Progenitor cell of endocrine pancreas (in vitro differentiated cells): ENCODE data around the gene NCOA7. TPM values are rescaled to one million over a fixed set of nuclear protein-coding genes. Genes with fewer than 3 reads are reported as not detected.

ENCODE experiments used
- DNase-seq: peaks from one replicate; pipeline ENCODE4 v3.0.0; 2021; ENCODE audit warnings: low spot score; ENCODE audit not compliant: unreplicated experiment
- H3K27ac Mint-ChIP-seq: 2 replicates; pipeline ENCODE4 v1.8.0; 2021; ENCODE audit warnings: mild to moderate bottlenecking, moderate library complexity, mixed read lengths
- H3K27me3 Mint-ChIP-seq: 2 replicates; pipeline ENCODE4 v1.8.0; 2021; ENCODE audit warnings: mixed read lengths
- H3K36me3 Mint-ChIP-seq: 2 replicates; pipeline ENCODE4 v1.8.0; 2022; ENCODE audit warnings: mixed read lengths; ENCODE audit not compliant: insufficient read depth
- H3K4me1 Mint-ChIP-seq: 2 replicates; pipeline ENCODE4 v1.8.0; 2021; ENCODE audit warnings: low read depth, mixed read lengths
- H3K4me3 Mint-ChIP-seq: 2 replicates; pipeline ENCODE4 v1.8.0; 2021; ENCODE audit warnings: low read depth, mild to moderate bottlenecking, moderate library complexity, mixed read lengths
- H3K9me3 Mint-ChIP-seq: 2 replicates; pipeline ENCODE4 v1.8.0; 2021; ENCODE audit warnings: low read depth, mixed read lengths
- total RNA-seq: library from RNA; stranded (reverse); gene quantifications from 2 replicates; pipeline ENCODE4 v1.2.1, GENCODE V29; 2021
- TF ChIP-seq, protein P1 (sequence below): fragments of 200-600 bp; sonication (generic); IDR thresholded peaks from one replicate; pipeline ENCODE4 v1.5.0; 2021; ENCODE audit warnings: antibody characterized with exemption, mild to moderate bottlenecking; ENCODE audit not compliant: unreplicated experiment

Gene NCOA7
- total RNA-seq, 1 donor from 2014 or later: 18.0 TPM

DNA sequence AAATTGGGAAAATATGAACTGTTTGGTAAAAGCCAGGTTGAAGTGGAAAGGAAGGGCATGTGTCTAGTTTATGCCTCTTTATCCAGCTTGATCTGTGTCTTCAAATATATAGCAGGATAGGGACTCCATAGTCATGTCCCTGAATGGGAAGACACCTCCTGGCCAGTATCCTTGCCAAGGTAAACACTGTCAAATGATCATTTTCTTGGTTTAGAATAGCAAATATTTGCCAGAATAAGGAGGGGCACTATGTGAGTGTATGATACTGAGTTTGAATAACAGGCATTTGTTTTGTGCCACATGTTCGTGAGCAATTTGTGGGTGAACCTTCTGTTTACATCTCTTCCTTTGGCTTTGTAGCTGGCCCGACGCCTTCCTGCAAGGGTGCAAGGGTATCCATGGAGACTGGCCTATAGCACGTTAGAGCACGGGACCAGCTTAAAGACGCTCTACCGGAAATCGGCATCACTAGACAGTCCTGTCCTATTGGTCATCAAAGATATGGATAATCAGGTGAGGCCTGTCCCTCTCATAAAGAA, 131.6 kb downstream of the NCOA7 start:
- H3K27ac Mint-ChIP-seq: no peak overlapping the region
- H3K36me3 Mint-ChIP-seq: peaks cover 8% of the 10 kb centered on the region
- peaks cover 12% of the 10 kb centered on the region for H3K4me1 Mint-ChIP-seq
- no peak overlapping the region for H3K4me3 Mint-ChIP-seq
- H3K9me3 Mint-ChIP-seq: no peaks in the 10 kb centered on the region
- H3K27me3 Mint-ChIP-seq: no peaks in the 10 kb centered on the region
- TF ChIP-seq, protein P1, sequence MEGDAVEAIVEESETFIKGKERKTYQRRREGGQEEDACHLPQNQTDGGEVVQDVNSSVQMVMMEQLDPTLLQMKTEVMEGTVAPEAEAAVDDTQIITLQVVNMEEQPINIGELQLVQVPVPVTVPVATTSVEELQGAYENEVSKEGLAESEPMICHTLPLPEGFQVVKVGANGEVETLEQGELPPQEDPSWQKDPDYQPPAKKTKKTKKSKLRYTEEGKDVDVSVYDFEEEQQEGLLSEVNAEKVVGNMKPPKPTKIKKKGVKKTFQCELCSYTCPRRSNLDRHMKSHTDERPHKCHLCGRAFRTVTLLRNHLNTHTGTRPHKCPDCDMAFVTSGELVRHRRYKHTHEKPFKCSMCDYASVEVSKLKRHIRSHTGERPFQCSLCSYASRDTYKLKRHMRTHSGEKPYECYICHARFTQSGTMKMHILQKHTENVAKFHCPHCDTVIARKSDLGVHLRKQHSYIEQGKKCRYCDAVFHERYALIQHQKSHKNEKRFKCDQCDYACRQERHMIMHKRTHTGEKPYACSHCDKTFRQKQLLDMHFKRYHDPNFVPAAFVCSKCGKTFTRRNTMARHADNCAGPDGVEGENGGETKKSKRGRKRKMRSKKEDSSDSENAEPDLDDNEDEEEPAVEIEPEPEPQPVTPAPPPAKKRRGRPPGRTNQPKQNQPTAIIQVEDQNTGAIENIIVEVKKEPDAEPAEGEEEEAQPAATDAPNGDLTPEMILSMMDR: no peak
- DNase-seq: no peak

DNA sequence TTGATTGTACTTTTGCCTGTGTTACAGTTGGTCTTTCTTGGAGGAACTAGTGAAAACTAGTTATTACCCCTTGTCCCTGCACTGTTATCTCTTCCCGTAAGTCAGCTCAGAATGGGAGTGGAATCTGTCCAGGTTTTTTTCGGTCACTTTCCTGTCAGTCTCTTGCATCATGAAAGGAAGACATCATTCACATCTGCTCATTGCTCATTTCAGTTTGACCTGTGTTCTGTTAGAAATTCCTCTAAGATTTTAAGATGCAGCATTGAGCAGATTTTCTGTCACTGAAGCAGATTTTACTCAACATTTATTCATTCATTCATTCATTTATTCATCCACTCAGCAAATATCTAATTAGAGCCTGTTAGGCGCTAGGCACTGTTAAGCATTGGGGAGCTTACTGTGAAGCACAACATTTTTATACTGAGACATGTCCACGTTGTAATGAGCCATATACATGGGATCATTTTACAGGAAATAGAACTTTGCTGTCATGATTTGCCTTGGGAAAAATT, 132.7 kb downstream of the NCOA7 start:
- TF ChIP-seq, protein P1: no peak
- H3K27ac Mint-ChIP-seq: no peak overlapping the region
- H3K4me1 Mint-ChIP-seq: peaks cover 9% of the 10 kb centered on the region
- no peaks in the 10 kb centered on the region for H3K27me3 Mint-ChIP-seq
- H3K4me3 Mint-ChIP-seq: no peak overlapping the region
- no peaks in the 10 kb centered on the region for H3K9me3 Mint-ChIP-seq
- no peak for DNase-seq
- peaks cover 8% of the 10 kb centered on the region for H3K36me3 Mint-ChIP-seq

DNA sequence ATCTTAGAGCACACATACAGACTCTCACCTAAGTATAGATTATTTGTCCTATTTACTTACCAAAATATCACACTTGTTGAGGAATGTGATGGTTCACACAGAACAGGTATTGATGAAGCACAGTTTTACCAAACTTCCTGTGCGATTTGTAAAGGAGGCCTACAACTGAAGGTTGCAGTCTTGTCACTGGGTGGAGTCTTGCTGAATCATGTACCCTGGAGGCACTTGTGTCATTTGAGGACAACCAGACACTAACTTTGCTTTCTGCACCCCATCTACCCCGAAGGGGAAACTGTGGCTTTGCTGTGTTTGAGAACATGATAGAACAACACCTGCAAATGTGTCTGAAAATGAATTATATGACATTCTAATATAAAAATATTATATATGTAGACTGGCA, 133.4 kb downstream of the NCOA7 start:
- Mint-ChIP-seq H3K27me3 (no peaks in the 10 kb centered on the region), H3K27ac (no peak overlapping the region), H3K36me3 (peaks cover 8% of the 10 kb centered on the region), H3K9me3 (no peaks in the 10 kb centered on the region), H3K4me1 (peaks cover 2% of the 10 kb centered on the region), H3K4me3 (no peak overlapping the region)
- no peak for DNase-seq
- TF ChIP-seq, protein P1: no peak

DNA sequence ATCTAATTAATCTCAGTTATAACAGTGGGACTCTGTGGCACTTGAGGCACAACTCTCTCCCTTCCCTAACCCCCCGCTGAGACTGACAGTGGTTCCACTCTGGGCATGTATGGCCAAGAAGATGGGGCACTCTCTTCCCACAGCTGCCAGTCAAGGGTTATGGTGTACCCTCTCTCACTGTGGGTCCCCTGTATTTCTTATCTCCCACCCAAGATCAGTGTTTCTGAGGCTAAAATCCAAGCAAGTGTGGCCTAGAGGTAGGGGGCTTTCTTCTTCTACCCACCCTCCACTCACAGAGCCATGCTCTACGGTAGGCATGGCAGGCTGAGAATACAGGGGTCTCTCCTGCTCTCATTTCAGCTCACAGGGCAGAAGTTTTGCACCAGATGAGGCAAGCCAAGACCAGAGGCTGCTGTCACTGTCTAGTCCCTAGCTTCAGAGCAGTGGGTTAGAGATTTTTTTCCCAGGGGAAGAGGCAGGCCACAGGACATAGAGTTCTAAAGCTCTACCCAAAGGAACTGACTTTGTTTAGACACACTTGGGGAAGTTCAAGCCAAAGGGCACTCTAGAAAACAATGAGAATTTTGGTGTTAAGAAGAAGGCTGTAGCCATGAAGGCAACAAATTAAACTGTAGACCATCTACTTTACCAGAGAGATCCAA, 134.1 kb downstream of the NCOA7 start:
- TF ChIP-seq, protein P1: no peak
- no peaks in the 10 kb centered on the region for H3K27me3 Mint-ChIP-seq
- DNase-seq: no peak
- no peak overlapping the region for H3K4me3 Mint-ChIP-seq
- peaks cover 8% of the 10 kb centered on the region for H3K36me3 Mint-ChIP-seq
- no peaks in the 10 kb centered on the region for H3K4me1 Mint-ChIP-seq
- no peak overlapping the region for H3K27ac Mint-ChIP-seq
- no peaks in the 10 kb centered on the region for H3K9me3 Mint-ChIP-seq

DNA sequence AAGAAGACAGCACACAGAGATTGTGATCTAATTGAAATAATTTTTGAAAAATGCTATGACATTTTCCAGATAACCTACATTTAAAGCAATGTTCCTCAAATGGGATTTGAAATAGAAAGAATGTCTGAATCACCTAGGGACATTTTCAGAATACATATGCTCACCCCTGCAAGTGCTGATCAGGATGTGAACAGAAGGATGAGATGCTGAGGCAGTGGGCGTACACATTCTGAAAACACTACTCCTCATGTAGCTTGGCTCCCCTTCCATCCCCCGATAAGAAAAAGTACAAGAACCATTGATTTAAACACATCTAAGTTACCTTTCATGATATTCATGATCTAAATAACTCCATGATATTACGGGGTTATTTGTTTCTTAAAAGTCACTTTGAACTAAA, 136.0 kb downstream of the NCOA7 start:
- Mint-ChIP-seq H3K36me3 (peaks cover 11% of the 10 kb centered on the region), H3K27me3 (no peaks in the 10 kb centered on the region), H3K27ac (no peak overlapping the region), H3K4me3 (no peak overlapping the region), H3K9me3 (peaks cover 1% of the 10 kb centered on the region), H3K4me1 (no peaks in the 10 kb centered on the region)
- DNase-seq: no peak
- TF ChIP-seq, protein P1: no peak
